Right lobe of liver (tissue), 6 donors: ENCODE results near the gene DGKZ. TPM values are rescaled to one million over a fixed set of nuclear protein-coding genes. Genes with fewer than 3 reads are reported as not detected.

Experiments used
- ATAC-seq, 4 donors: fragments of 200-7000 bp; cut with Tn5 transposase; one replicate each; pipeline ENCODE4 v1.9.1; 2020; ENCODE audit warnings: mild to moderate bottlenecking in 4 of 4, moderate library complexity in 4 of 4
- DNase-seq, 3 donors: peaks; one replicate each; pipeline ENCODE4 v3.0.0-alpha.2; 2020
- H3K27ac ChIP-seq, 3 donors: fragments of 200-600 bp; one replicate each; pipeline ENCODE4 v1.8.0; 2022
- H3K27me3 ChIP-seq, 2 donors: fragments of 200-600 bp; one replicate each; pipeline ENCODE4 v1.8.0; 2022
- H3K36me3 ChIP-seq, 4 donors: fragments of 200-600 bp; sonication (generic) in 1 of 4; one replicate each; pipeline versions ENCODE4 v1.5.1 to v1.8.0; 2017 to 2022; ENCODE audit warnings: control low read depth in 1 of 4
- H3K4me1 ChIP-seq, 4 donors: fragments of 200-600 bp; sonication (generic) in 1 of 4; one replicate each; pipeline versions ENCODE4 v1.5.1 to v1.8.0; 2017 to 2022; ENCODE audit warnings: control low read depth in 1 of 4
- H3K4me3 ChIP-seq, 3 donors: fragments of 200-600 bp; one replicate each; pipeline ENCODE4 v1.8.0; 2022
- H3K9me3 ChIP-seq, 4 donors: fragments of 200-600 bp; sonication (generic) in 1 of 4; one replicate each; pipeline versions ENCODE4 v1.5.1 to v1.8.0; 2017 to 2022; ENCODE audit warnings: control low read depth in 1 of 4
- CTCF ChIP-seq, 4 donors: fragments of 200-600 bp in 3 of 4; fragments of 450-650 bp in 1 of 4; IDR thresholded peaks; one replicate each; pipeline versions ENCODE4 v1.5.1 to v1.8.0; 2016 to 2022; ENCODE audit warnings: antibody characterized with exemption in 4 of 4, mild to moderate bottlenecking in 2 of 4
- POLR2A ChIP-seq: fragments of 450-650 bp; IDR thresholded peaks from one replicate; pipeline ENCODE4 v1.6.1; 2017; ENCODE audit warnings: antibody characterized with exemption, mild to moderate bottlenecking
- WGBS: methylation state at CpG from one replicate; pipeline ENCODE4 v1.1.6; 2018; ENCODE audit warnings: low coverage, low lambda C conversion rate; ENCODE audit not compliant: insufficient coverage; ENCODE audit errors: missing lambda C conversion rate; 5-methylcytosine and 5-hydroxymethylcytosine counted together
- intact Hi-C, 2 donors: fragments of 100-400 bp; cut with DNase I; formaldehyde crosslinking; loops; one replicate each; pipeline versions ENCODE4 v1.11.2 to v1.14.1; 2022
- total RNA-seq, 6 experiments: library from RNA; depleted of rRNA in 2 of 6; stranded (reverse); fragments of >200 nt in 2 of 6; fragmentation: NEBNext Ultra II Directional in 3 of 6; extraction: Animal tissue kit (Norgen Biotek cat#: 25700) in 3 of 6; gene quantifications; one replicate each; pipeline versions ENCODE4 v1.1.0 to v1.2.4, GENCODE V29; 2016 to 2023
- donor health status: DM: no; HTN: yes; CAD: no.
- donor health status: DM: no; HTN: no; CAD: no.
- donor health status: DM: no; HTN: no; CAD: no.
- donor health status: DM: no; HTN: yes; CAD: no.
- donor health status: DM: no; HTN: yes; CAD: no.

Gene DGKZ
- total RNA-seq, 6 experiments from 2014 or later = 10.7 to 57.9 (median 16.0) TPM

GRCh38 chr11:46333394-46333947 lies 13.8 kb upstream of the DGKZ start:
- TF ChIP-seq CTCF (IDR thresholded peaks at IDR 0.05) (no peak), POLR2A (no peak)
- no peaks in the 10 kb centered on the region for H3K36me3 ChIP-seq
- intact Hi-C loops = no loop called here
- 5% methylated on average over 9 of the region's 25 CpGs for WGBS
- no peak overlapping the region for H3K27ac ChIP-seq
- peaks cover 4 to 18% of the 10 kb centered on the region in 2 donors for H3K27me3 ChIP-seq
- H3K4me3 ChIP-seq = peak overlapping the region in 1 of 3 donors; percentile 39
- no peak for ATAC-seq
- DNase-seq = no peak
- no peaks in the 10 kb centered on the region for H3K9me3 ChIP-seq
- H3K4me1 ChIP-seq = peaks cover 0 to 6% (median 0%) of the 10 kb centered on the region in 4 donors

GRCh38 chr11:46334211-46334610 lies 13.1 kb upstream of the DGKZ start:
- DNase-seq = no peak
- TF ChIP-seq CTCF (IDR thresholded peaks at IDR 0.05) (no peak), POLR2A (no peak)
- no peaks in the 10 kb centered on the region for H3K36me3 ChIP-seq
- no peak for ATAC-seq
- H3K27ac ChIP-seq = no peak overlapping the region
- no peak overlapping the region for H3K4me3 ChIP-seq
- whole genome bisulfite sequencing = 75% methylated on average over 2 of the region's 3 CpGs
- no peaks in the 10 kb centered on the region for H3K9me3 ChIP-seq
- H3K4me1 ChIP-seq = peaks cover 0 to 6% (median 0%) of the 10 kb centered on the region in 4 donors
- intact Hi-C loops = no loop called here
- peaks cover 4 to 18% of the 10 kb centered on the region in 2 donors for H3K27me3 ChIP-seq

GRCh38 chr11:46335271-46335670 lies 12.0 kb upstream of the DGKZ start:
- Histone ChIP-seq H3K27me3 (peaks cover 4 to 18% of the 10 kb centered on the region in 2 donors), H3K4me3 (no peak overlapping the region), H3K9me3 (no peaks in the 10 kb centered on the region), H3K4me1 (peaks cover 0 to 6% (median 0%) of the 10 kb centered on the region in 4 donors), H3K36me3 (no peaks in the 10 kb centered on the region), H3K27ac (no peak overlapping the region)
- 80% methylated on average over 1 of the region's 6 CpGs for WGBS
- TF ChIP-seq POLR2A (no peak), CTCF (IDR thresholded peaks at IDR 0.05) (no peak)
- ATAC-seq = no peak
- intact Hi-C loops = no loop called here
- DNase-seq = no peak

GRCh38 chr11:46335890-46336562 lies 11.2 kb upstream of the DGKZ start:
- 73% methylated on average over 10 of the region's 11 CpGs for WGBS
- DNase-seq = no peak
- intact Hi-C loops = no loop called here

More at GRCh38 chr11:46335890-46336562, 11.2 kb upstream of the DGKZ start:
- H3K27ac ChIP-seq = no peak overlapping the region
- H3K9me3 ChIP-seq = no peaks in the 10 kb centered on the region
- ATAC-seq = no peak
- peaks cover 0 to 6% (median 0%) of the 10 kb centered on the region in 4 donors for H3K4me1 ChIP-seq
- H3K36me3 ChIP-seq = no peaks in the 10 kb centered on the region
- H3K4me3 ChIP-seq = no peak overlapping the region
- no peak for TF ChIP-seq CTCF (IDR thresholded peaks at IDR 0.05)
- TF ChIP-seq POLR2A = no peak
- peaks cover 4 to 18% of the 10 kb centered on the region in 2 donors for H3K27me3 ChIP-seq
